ENCODE measurements around the gene C3orf38.
"Not testable (repeated sequence)": the region's sequence is repeated elsewhere in the genome, so short reads cannot be mapped to it uniquely, and the experiment has no call there.

Gene C3orf38

DNA sequence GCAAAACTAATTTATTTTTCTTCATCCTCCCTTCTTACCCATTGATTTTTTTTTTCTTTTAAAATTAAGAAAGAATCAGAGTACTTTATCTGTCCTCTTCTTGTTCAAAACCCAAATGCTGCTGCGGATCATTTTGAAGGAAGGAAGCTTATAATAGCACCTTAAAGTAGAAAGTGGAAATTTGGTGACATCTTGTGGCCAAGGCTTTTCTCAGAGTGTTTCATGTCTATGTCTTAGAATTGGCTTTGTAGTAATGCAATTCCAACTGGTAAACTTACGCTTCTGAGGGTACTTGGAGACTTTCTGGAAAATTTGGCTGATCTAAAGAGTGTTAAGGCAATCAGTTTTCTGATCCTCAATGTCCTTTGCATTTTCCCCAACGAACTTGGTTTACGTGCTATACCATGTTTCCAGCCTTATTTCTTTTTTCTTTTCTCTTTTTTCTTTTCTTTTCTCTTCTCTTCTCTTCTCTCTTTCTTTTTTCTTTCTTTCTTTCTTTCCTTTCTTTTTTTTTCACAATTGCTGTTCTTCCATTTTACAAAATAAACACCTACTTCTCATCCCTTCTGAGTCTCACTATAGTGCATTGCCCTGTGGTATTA is 30.7 kb downstream of the C3orf38 start:
- Histone ChIP-seq H3K27ac (ENCODE audit: low read length) (no peak overlapping the region), H3K9ac (ENCODE audit: low read length) (no peak overlapping the region), H3K36me3 (replicated peaks; ENCODE audit: insufficient read depth, low read length) (no peaks in the 10 kb centered on the region), H2AFZ (ENCODE audit: low read length) (no peak overlapping the region), H3K27me3 (replicated peaks; ENCODE audit: insufficient read depth, low read length) (no peaks in the 10 kb centered on the region), H3K4me3 (ENCODE audit: low read length) (no peak overlapping the region), H3K9me3 (replicated peaks; ENCODE audit: insufficient read depth, low read length) (no peaks in the 10 kb centered on the region), H3K9me2 (replicated peaks; ENCODE audit: insufficient read depth, low read length) (no peaks in the 10 kb centered on the region), H3F3A (ENCODE audit: insufficient read depth, low read length) (no peaks in the 10 kb centered on the region), H3K79me2 (ENCODE audit: low read length) (no peaks in the 10 kb centered on the region), H3K4me2 (ENCODE audit: low read depth, low read length) (no peak overlapping the region), H4K20me1 (ENCODE audit: insufficient read depth, low read length) (no peaks in the 10 kb centered on the region), H3K4me1 (ENCODE audit: low read length) (no peaks in the 10 kb centered on the region)
- TF ChIP-seq, protein P1, sequence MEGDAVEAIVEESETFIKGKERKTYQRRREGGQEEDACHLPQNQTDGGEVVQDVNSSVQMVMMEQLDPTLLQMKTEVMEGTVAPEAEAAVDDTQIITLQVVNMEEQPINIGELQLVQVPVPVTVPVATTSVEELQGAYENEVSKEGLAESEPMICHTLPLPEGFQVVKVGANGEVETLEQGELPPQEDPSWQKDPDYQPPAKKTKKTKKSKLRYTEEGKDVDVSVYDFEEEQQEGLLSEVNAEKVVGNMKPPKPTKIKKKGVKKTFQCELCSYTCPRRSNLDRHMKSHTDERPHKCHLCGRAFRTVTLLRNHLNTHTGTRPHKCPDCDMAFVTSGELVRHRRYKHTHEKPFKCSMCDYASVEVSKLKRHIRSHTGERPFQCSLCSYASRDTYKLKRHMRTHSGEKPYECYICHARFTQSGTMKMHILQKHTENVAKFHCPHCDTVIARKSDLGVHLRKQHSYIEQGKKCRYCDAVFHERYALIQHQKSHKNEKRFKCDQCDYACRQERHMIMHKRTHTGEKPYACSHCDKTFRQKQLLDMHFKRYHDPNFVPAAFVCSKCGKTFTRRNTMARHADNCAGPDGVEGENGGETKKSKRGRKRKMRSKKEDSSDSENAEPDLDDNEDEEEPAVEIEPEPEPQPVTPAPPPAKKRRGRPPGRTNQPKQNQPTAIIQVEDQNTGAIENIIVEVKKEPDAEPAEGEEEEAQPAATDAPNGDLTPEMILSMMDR (IDR thresholded peaks at IDR 0.05; ENCODE audit: low read length) = peak; percentile 42
- TF ChIP-seq EZH2phosphoT487 (IDR thresholded peaks at IDR 0.05; ENCODE audit: low read length) = no peak
- peak; percentile 57 for DNase-seq

DNA sequence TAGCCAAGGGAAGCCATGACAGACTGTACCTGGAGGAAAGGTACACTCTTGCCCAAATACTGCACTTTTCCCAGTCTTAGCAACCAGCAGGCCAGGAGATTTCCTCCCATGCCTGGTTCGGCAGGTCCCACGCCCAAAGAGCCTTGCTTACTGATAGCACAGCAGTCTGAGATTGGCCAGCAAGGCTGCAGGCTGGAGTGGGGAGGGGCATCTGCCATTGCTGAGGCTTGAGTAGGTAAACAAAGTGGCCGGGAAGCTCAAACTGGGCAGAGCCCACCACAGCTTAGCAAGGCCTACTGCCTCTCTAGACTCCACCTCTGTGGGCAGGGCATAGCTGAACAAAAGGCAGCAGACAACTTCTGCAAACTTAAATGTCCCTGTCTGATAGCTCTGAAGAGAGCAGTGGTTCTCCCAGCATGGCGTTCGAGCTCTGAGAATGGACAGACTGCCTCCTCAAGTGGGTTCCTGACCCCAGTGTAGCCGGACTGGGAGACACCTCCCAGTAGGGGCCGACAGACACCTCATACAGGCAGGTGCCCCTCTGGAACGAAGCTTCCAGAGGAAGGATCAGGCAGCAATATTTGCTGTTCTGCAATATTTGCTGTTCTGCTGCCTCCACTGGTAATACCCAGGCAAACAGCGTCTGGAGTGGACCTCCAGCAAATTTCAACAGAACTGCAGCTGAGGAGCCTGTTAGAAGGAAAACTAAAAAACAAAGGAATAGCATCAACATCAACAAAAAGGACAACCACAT is 32.6 kb downstream of the C3orf38 start:
- H3K9me3 ChIP-seq (replicated peaks; ENCODE audit: insufficient read depth, low read length); H3K4me3 ChIP-seq (ENCODE audit: low read length); H3K9ac ChIP-seq (ENCODE audit: low read length); DNase-seq; H3F3A ChIP-seq (ENCODE audit: insufficient read depth, low read length); H3K4me2 ChIP-seq (ENCODE audit: low read depth, low read length); H3K36me3 ChIP-seq (replicated peaks; ENCODE audit: insufficient read depth, low read length); H2AFZ ChIP-seq (ENCODE audit: low read length); H3K4me1 ChIP-seq (ENCODE audit: low read length); H3K9me2 ChIP-seq (replicated peaks; ENCODE audit: insufficient read depth, low read length); H3K27me3 ChIP-seq (replicated peaks; ENCODE audit: insufficient read depth, low read length); H4K20me1 ChIP-seq (ENCODE audit: insufficient read depth, low read length); H3K27ac ChIP-seq (ENCODE audit: low read length); H3K79me2 ChIP-seq (ENCODE audit: low read length): not testable (repeated sequence)

DNA sequence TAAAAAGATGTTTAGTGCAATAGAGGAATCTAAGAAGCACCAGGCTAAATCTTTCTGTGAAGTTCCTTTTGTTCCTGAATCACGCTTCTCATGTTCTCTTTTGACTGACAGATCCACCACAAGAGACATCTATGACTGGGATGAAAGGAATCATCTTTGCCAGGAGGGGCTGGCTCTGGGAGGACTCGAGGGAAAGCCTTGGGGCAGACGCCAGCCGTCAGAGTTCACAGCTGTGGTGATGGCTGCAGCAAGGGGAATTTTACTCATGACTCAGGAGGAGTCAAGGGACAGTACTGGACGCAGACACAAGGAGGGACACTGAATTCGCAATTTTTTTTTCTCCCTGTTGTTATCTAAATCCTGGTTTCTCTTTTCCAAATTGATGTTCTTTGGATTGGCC is 38.7 kb downstream of the C3orf38 start:
- Histone ChIP-seq H3K27me3 (replicated peaks; ENCODE audit: insufficient read depth, low read length) (no peaks in the 10 kb centered on the region), H3K4me2 (ENCODE audit: low read depth, low read length) (no peak overlapping the region), H3K27ac (ENCODE audit: low read length) (no peak overlapping the region), H3K4me1 (ENCODE audit: low read length) (no peaks in the 10 kb centered on the region), H4K20me1 (ENCODE audit: insufficient read depth, low read length) (no peaks in the 10 kb centered on the region), H3F3A (ENCODE audit: insufficient read depth, low read length) (no peaks in the 10 kb centered on the region), H3K9me3 (replicated peaks; ENCODE audit: insufficient read depth, low read length) (no peaks in the 10 kb centered on the region), H3K4me3 (ENCODE audit: low read length) (no peak overlapping the region), H3K79me2 (ENCODE audit: low read length) (no peaks in the 10 kb centered on the region), H2AFZ (ENCODE audit: low read length) (no peak overlapping the region), H3K36me3 (replicated peaks; ENCODE audit: insufficient read depth, low read length) (no peaks in the 10 kb centered on the region), H3K9me2 (replicated peaks; ENCODE audit: insufficient read depth, low read length) (no peaks in the 10 kb centered on the region), H3K9ac (ENCODE audit: low read length) (no peak overlapping the region)
- TF ChIP-seq, protein P1 (IDR thresholded peaks at IDR 0.05; ENCODE audit: low read length) = no peak
- TF ChIP-seq EZH2 (optimal IDR thresholded peaks at IDR 0.05; ENCODE audit: low read depth, low read length) (no peak), EZH2phosphoT487 (IDR thresholded peaks at IDR 0.05; ENCODE audit: low read length) (no peak)
- DNase-seq = no peak

DNA sequence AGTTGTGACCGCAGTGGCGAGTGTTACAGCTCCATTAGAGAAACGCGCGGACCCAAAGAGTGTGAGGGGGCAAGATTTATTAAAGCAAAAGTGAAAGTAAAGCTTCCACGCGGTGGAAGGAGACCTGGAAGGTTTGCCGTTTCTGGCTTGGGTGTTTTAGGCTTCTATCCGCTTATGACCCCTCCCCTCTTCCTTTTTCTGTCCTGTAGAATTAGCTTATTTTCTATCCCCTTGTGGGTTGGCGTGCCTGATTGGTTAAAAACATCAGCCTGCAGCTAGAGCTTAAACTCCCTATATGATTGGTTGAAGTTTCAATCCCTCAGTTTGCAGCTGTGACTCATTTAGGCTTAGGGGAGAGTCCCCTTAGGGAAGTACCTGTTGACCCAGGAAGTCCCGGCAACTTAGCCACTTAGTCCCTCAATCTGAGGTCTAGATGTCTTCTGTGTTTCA is 39.6 kb downstream of the C3orf38 start:
- TF ChIP-seq, protein P1 (IDR thresholded peaks at IDR 0.05; ENCODE audit: low read length) = no peak
- TF ChIP-seq EZH2phosphoT487 (IDR thresholded peaks at IDR 0.05; ENCODE audit: low read length) (no peak), EZH2 (optimal IDR thresholded peaks at IDR 0.05; ENCODE audit: low read depth, low read length) (no peak)
- Histone ChIP-seq H2AFZ (ENCODE audit: low read length) (peak overlapping the region; percentile 68), H3K4me2 (ENCODE audit: low read depth, low read length) (peak overlapping the region; percentile 54), H3K27me3 (replicated peaks; ENCODE audit: insufficient read depth, low read length) (no peaks in the 10 kb centered on the region), H3K9ac (ENCODE audit: low read length) (no peak overlapping the region), H3K4me3 (ENCODE audit: low read length) (peak overlapping the region; percentile 54), H3K4me1 (ENCODE audit: low read length) (no peaks in the 10 kb centered on the region), H3K36me3 (replicated peaks; ENCODE audit: insufficient read depth, low read length) (no peaks in the 10 kb centered on the region), H4K20me1 (ENCODE audit: insufficient read depth, low read length) (no peaks in the 10 kb centered on the region), H3K79me2 (ENCODE audit: low read length) (no peaks in the 10 kb centered on the region), H3K9me3 (replicated peaks; ENCODE audit: insufficient read depth, low read length) (no peaks in the 10 kb centered on the region), H3K27ac (ENCODE audit: low read length) (no peak overlapping the region), H3F3A (ENCODE audit: insufficient read depth, low read length) (no peaks in the 10 kb centered on the region), H3K9me2 (replicated peaks; ENCODE audit: insufficient read depth, low read length) (no peaks in the 10 kb centered on the region)
- DNase-seq = peak; percentile 58

Measured in MM.1S (cell line).